HG03175 (cell line): Measurements from ENCODE around the gene VWF.

ENCODE experiments used
- ATAC-seq: cut with Tn5 transposase; IDR thresholded peaks from one replicate; pipeline ENCODE4 v1.9.1; 2021; ENCODE audit warnings: mild to moderate bottlenecking, moderate library complexity; ENCODE audit not compliant: unreplicated experiment

The VWF gene

DNA sequence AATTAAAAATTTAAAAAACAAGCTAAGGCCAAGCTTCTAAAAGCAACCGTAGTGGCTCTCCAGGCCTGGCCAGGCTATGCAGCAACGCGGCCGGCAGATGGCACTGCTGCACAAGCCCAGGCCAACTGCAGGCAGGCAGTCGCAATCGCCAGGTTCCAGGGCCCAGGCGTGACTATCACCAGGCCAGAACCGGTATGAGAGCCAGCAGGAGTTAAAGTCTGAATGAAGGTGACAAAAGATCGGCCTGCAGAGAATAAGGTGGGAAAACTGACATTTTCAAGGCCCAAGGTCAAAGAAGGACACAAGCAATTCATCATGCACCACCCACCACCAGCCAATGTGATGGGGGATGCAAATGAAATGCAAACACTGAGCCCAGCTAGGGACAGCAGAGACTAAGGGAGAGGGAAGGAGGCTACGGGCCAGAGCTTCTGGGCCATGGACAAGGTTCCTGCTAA, 135.8 kb downstream of the VWF start:
- peak; percentile 52 for ATAC-seq

DNA sequence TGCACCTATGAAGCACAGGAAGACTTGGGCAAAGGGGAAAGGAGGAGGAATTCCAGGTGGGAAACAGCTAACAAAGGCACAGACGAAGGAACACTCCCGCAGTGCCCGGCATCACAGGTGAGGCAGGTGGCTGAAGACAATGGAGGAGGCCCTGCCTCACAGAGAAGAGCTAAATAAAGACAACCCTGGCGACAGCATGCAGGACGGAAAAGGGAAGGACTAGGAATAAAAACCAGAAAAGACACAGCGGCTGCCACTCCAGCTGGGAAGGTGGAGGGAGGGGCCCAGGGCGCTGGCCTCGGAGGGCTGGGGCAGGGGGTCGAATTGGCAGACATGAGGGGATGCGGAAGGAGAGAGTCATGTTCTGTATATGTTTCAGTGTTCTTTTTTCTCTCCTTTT, 136.4 kb downstream of the VWF start:
- no peak for ATAC-seq

DNA sequence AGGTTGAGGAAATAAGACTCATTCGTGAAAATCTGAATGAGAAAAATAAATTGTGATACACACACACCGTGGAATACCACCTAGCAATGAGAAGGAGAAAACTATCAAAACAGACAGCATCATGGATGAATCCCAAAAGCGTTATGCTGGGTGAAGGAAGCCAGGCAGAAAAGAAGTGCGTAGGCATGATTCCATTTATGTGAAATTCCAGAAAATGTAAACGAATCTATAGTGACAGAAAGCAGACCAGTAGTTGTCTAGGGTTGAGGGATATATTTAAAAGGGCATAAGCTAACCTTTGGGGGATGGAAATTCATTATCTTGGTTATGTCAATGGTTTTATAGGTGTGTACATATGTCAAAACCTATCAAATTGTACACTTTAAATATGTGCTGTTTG, 136.9 kb downstream of the VWF start:
- ATAC-seq: no peak

GRCh38 chr12:5985471-5985870, 139.0 kb downstream of the VWF start:
- no peak for ATAC-seq

- ATAC-seq: no peak
Observed at GRCh38 chr12:5984873-5985272, 139.6 kb downstream of the VWF start.

- no peak for ATAC-seq
Observed at GRCh38 chr12:5982106-5982505, 142.4 kb downstream of the VWF start.

DNA sequence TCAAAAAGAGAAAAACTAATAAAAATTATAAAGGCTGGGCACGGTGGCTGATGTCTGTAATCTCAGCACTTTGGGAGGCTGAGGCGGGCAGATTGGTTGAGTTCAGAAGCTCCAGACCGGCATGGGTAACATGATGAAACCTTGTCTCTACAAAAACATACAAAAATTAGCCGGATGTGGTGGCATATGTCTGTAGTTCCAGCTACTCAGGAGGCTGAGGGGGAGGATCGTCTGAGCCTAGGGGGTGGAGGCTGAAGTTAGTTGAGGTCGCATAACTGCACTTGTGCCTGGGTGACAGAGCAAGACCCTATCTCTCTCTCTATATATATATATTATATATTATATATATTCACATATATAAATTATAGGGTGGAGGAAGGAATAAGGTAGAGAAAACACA, 146.9 kb downstream of the VWF start:
- no peak for ATAC-seq

DNA sequence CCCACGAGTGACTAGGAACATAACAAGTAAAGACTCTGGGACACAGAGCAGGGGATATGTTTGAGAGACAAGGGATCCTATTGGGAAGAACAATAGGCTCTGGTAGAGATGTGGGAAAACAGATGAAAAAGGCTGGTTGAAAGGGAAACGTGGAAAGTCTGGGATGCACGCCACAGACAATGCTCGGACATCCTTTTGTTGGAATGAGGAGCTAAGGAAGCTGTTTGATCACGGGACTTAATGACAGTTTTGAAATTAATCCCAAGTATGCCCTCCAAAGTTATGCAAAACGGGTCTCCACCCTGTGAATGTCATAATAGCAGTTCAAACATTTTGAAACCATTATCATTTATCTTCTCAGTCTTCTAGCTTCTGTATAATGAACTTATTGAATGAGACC, 147.8 kb downstream of the VWF start:
- no peak for ATAC-seq

GRCh38 chr12:5976196-5976595, 148.3 kb downstream of the VWF start:
- ATAC-seq: no peak

GRCh38 chr12:5973461-5974115, 150.9 kb downstream of the VWF start:
- ATAC-seq: no peak

DNA sequence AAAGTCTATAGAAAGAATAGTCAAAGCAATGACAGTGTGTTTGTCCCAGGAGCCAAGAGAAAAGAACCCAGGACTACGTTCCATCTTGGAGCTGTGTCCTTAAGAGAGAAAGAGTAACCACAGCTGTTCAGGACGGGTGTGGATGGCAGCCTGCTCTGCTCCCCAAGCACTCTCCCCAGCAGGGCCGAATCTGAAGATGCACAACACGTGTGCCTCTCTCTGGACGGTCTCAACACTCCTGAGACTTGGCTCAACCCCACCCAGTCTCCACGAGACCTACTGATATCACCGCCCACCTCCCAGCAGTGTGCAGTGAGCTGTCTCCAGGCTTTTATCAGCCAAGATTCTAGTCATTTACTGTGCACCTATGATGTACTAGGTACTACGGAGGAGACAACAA, 152.1 kb downstream of the VWF start:
- ATAC-seq: no peak

- no peak for ATAC-seq
Observed at GRCh38 chr12:5971194-5971850, 153.1 kb downstream of the VWF start.

DNA sequence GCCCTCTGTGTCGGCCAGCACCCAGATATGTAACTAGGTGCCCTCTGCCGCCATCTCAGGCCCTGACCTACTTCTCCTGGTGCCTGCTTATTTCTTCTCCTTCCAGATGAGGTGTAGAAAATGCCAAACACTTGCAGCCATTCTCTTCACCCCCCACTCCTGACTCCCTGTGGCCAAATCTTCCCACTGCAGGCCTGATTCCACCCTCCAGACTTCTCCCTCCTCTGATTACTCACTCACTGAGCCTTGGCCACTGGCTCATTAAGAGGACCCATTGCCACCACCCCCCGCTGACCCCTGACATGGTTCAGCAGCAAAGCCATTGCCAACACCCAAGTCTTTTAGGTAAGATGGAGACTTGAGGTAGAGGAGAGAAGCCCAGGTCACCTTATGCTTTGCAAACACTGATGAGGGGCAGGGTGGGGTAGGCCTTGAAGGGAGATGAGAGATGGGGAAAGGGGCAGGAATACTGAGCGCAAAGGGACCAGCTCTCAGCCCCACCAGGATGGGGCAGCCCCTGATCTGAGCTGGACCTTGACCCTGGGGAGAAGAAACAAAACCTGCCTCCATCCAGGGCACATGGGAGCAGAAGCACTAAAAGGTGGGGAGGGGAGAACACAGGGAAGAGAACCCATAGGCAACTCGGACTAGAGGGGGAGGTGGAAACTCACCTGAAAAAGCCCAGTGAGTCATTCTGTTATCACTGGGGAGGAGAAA, 154.3 kb downstream of the VWF start:
- no peak for ATAC-seq

- no peak for ATAC-seq
Observed at GRCh38 chr12:5969156-5969973, 155.1 kb downstream of the VWF start.

GRCh38 chr12:5967645-5968415, 156.6 kb downstream of the VWF start:
- no peak for ATAC-seq

GRCh38 chr12:5966486-5967095, 157.9 kb downstream of the VWF start:
- no peak for ATAC-seq

DNA sequence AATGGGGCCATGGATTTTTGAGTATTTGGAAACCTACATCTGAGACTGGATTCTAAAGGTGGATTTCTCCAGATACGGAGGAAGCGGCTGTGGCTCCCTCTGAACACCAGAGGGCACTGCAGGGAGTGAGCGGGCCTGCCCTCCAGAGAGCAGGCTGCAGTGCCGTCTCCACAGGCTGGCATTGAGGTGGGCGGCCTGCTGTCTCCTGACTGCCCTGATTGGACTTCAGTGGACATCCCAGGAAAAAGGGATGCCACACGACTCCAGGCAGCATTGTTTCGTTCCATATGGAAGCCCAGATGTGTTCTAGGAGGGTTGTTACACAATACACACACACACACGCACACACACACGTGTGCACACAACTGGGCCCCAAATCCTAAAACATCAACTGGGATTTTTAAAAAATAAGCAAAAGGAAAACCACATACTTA, 158.5 kb downstream of the VWF start:
- peak; percentile 58 for ATAC-seq

GRCh38 chr12:5964913-5965900, 159.3 kb downstream of the VWF start:
- no peak for ATAC-seq

DNA sequence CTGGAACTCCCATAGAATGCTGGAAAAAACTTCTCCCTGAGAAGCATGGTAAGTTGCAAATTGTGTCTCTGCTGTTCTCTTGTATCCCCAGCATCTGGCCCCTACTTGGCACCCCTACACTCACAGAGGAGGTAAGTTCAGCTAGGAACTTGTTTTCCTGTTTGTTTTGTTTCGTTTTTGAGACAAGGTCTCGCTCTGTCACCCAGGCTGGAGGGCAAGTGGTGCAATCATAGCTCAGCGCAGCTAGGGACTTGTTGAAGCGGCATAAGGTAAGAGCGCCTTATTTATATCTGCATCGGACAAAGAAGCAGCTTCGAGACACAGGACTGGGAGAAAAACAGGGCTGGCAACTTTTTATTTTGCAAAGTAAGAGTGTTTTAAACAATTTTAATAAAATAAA, 161.0 kb downstream of the VWF start:
- no peak for ATAC-seq
